Activated CD4-positive, alpha-beta T cell treated with anti-CD3 and anti-CD28 coated beads, Interleukin-2, Interleukin-6, amounts not matched to agents 100 ng/mL and 50 ng/mL, durations not matched to agents 16 hours and 8 hours (primary cell): ENCODE measurements around the gene STX12.
A peak's percentile ranks its signal among the peaks of the same experiment; 100 is the strongest.
"Not testable (repeated sequence)": the region's sequence is repeated elsewhere in the genome, so short reads cannot be mapped to it uniquely, and the experiment has no call there.

ENCODE experiments used
- DNase-seq: peaks from one replicate; pipeline ENCODE4 v3.0.0-alpha.2; 2020

The STX12 gene

DNA sequence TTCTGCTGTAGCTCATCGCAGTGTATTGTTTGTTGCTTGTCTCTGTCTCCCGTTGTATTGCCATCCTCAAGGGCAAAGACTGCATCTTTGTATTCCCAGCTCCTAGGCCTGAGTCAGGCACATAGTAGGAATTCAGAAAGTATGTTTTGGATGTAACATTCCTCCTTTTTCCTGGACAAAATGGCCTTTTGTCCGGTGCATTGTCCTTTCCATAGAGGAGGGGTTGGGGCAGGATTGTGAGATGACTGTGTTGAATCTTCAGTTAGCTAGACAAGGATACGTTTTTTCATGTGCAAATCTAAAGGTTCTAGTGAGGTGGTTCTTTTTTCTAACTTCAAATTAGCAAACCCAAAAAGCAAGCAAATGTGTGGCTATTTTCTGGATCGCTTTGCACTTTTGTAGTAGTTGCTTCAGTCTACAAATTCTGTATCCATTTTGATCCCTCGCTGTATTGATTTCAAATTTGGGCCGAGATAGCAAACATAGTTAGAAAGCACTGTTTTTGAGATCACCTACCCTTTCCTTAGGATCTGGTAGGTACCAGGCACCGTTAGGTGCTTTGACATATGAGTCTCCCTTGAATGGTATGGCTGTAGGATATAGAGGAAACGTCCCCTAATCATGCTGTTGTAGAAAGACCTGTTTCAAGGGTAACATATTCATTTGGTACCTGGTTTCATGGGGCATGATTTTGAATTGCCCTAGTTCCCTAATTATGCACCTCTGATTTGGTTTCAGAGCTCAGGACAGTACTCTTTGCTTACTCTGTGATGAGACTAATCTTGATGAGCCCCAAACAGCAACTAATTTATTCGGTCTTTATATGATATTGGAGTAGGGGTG lies 58.8 kb downstream of the STX12 start:
- no peak for DNase-seq

DNA sequence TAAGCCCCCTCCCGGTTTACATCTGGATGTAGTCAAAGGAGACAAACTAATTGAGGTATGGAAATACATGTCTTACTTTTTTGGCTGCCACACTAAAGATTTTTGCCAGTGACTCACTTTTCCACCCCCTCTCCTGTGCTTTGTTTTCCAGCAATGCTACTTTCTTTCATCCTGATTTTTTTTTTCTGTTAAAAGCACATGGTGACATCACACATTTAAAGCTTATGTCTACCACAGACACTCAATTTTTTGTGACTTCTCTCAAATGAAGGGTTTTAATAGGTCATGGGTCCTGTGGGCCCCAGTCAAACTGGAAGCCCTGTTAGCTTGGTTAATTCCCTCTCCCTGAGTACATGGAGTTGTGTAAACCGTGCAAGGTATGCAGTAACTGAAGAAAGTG lies 59.7 kb downstream of the STX12 start:
- no peak for DNase-seq

DNA sequence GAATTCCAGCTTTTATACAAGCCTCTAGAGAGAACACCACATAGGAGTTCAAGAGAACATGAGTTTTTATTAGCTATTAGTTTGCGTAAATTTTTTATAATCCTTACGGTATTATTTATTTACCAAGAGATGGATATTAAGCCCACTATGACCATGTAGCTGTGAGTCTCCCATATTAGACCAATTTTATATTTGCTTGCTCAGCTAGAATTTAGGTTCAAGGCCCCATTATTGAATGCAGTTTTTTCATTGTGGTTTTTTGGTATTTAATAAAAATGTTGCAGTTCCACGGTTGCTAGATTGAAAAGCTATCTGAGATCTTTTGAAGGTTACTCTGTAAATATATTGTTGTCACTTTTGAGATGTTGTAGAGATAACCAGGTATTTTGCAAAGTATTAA lies 60.5 kb downstream of the STX12 start:
- DNase-seq, result no peak

DNA sequence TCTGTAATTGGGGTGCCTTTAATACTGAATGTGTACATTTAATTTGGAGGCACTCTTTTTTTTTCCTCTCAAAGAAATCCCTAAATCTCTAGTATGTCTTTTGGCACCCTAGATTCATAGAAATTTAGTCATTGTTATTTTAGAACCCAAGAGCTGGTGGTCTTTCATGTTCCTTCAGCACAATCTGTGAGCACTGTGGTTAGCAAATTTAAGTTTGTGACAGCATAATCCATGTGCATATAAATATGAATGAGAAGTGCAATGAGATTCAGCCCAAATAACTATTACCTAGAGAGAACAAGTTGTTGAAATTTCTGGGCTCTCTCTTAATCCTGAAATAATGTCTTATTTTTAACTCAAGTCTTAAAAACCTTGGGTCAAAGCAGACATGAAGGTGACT lies 62.0 kb downstream of the STX12 start:
- DNase-seq, result no peak

DNA sequence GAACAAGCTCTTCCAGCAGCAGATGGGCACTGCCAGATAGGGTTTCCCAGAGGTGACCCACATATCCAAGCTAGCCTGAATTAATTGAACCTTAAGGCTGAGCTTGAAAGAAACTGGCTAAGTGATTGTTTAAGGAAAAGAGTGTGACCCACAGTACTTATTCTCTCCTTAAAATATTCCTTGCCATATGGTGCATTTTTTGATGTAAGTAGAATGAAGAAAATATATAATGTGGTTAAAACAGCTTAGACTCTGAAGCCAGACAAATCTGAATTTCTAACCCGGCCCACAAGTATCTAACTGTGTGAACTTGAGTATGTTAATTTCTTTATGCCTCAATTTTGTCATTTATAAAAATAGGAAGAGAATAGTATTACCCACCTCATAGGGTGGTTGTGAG lies 62.5 kb downstream of the STX12 start:
- no peak for DNase-seq

DNA sequence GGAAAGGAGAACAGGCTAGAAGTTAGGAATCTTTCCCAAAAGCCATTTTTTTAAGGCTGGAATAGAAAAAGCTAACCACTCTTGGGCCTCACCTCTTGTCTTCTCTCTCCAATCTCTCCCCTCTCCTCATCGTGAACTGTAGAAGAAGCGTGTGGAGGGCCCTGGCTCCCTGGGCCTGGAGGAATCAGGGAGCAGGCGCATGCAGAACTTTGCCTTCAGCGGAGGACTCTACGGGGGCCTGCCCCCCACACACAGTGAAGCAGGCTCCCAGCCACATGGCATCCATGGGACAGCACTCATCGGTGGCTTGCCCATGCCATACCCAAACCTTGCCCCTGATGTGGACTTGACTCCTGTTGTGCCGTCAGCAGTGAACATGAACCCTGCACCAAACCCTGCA lies 76.9 kb downstream of the STX12 start:
- DNase-seq, result no peak

DNA sequence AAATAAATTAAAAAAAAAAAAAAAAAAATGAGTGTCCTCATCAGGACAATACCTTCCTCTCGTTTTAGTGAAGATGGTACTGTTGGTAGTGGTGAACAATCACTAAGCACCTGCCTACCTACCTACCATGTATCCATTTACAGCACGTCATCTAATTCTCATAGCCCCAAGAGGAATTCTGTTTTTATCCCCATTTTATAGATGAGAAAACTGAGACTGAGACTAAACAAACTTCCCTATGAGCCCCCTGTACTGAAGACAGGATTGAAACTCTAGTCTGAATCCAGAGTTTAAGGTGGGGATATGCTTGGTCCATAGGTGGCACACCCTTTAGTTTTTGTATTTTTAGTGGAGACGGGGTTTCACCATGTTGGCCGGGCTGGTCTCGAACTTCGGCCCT lies 82.1 kb downstream of the STX12 start:
- DNase-seq, result no peak

DNA sequence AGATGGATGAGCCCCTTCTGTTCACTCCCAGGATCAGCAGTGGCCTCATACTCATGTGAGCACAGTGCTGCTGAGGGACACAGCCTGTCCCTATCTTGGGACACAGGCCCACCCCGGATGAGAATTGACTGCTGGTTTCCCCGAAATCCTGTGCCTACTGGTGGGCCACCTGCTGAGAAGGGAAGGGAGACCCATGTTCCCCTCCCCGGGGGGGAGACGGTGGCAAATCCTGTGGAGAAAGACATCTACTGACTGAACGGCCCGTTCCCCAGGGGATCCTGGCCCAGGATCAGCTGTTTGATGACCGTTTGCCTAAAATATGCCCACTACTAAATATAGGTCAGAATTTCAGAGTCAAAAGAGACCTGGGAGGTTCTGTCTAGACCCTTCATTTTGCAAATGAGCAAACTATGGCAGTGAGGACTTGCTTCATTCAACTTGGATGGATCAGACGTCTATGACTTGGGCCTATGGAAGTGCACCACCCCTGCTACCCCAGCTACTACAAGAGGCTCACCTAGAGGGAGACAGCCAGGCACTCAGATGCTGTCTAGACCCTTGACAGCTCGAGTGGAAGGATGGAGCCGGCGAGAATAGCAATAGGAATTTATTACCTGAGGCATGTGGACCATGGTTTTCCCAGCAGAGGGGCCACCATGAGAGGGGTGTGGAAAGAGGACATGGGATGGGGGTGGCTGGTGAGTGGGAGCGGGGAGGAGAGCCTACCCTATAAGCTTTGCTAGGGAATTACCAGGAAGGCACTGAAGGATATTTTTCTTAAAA lies 83.7 kb downstream of the STX12 start:
- DNase-seq, result no peak

DNA sequence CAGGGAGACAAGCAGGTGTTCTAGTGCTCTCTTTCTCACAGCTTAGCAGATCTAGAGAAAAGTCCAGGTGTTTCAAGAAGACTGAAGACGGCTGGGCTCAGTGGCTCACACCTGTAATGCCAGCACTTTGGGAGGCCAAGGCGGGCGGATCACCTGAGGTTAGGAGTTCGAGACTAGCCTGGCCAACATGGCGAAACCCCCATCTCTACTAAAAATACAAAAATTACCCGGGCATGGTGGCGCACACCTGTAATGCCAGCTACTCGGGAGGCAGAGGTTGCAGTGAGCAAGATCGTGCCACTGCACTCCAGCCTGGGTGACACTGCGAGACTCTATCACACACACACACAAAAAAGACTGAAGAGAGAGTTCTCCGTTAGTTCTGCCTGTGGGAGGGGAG lies 84.5 kb downstream of the STX12 start:
- not testable (repeated sequence) for DNase-seq

DNA sequence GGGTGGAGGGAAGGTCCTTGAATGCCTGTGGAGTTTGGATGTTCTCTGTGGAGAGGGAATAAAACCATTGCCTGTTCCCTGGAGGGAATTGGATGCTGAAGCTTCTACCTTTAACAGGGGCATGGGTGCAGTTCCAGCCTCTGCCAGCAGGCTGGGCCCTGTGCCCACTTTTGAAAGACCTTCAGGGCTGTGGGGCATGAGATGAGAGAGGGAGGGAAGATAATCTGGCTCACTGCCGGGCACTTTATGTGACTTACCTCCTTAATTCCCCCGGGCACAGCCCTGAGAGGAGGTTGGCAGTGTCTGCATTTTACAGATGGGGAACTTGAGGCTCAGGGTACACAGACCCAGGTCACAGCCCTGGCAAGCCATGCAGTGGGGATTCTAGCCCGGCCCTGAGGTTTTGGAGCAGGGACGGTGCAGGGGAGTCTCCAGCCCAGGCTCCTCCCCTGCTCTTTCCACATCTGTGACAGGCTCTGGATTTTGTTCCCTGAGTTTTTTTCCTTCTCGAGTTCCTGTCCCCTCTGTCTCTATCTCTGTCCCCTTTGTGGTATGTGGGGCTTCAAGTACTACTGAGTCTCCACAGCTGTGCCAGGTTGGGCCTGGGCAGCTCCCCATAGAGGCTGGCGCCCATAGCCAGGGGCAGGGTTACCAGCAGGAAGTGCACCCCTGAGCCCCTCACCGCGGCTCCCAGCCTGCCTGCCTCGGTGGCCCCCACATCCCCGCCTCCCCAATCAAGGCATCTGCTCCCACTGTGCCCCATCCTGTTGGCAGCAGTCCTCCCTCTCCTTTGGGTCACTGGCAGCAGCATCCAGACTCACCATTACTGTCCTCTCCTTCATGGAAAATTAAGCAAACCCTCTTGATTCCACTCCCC lies 85.3 kb downstream of the STX12 start:
- peak; percentile 84 for DNase-seq

DNA sequence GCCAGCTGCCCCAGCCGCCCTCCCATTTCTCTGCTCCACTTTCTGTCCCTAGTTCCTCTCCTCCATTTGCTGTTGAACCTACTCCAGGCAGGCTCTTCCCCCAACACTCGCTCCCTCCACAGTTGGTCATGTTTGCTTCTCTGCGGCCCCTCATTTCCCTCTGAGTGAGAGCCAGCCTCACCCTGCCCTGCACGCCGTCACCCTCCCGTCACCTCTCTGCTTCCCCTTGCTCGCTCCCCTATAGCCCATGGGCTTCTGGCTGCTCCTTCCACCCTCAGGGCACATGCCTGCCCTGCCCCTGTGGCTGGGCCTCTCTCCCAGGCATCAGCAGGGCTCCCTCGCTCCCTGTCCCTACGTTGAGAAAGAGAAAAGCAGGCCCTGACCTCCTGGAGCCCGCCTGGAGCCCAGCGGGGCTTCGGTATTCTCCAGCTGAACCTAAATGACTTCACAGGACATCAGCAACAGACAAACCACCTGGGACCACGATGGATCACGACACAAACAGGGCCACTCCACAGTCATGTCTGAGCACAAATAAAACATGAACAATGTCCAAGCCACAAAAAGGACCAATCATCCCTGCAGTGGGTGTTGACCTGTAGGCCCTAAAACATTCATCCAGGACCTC lies 86.0 kb downstream of the STX12 start:
- no peak for DNase-seq

DNA sequence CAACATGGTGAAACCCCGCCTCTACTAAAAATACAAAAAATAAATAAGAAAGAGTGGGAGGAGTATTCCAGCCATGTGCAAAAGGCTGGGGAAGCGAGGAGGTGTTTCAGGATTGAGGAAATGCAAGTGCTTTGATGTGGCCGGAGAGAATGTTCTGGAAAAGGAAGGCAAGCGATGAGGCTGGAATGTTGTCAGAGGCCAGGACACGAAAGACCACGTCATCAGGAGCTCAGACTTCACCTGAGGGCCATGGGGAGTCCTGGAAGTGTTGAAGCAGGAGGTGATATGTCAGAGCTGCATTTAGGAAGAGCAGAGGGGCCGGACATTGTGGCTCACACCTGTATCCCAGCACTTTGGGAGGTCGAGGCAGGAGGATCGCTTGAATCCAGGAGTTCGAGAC lies 88.4 kb downstream of the STX12 start:
- DNase-seq, result no peak

DNA sequence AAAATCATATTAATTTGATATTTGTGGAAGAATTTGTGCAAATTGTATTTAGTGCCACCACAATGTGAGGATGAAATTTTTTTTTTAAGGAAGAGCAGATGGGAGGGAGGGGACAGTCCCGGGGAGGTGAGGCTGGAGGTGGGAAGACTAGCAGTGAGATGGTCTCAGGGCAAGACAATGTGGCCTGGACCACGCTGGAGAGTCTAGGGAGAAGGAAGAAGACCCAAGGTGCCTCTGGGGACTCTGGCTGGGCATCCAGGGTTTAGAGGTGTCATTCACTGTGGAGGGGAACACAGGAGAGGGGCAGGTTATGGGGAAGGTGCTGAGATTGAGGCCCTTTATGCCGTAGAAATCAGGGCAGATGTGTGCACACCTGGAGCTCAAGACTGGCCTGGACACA lies 89.0 kb downstream of the STX12 start:
- DNase-seq, result no peak

DNA sequence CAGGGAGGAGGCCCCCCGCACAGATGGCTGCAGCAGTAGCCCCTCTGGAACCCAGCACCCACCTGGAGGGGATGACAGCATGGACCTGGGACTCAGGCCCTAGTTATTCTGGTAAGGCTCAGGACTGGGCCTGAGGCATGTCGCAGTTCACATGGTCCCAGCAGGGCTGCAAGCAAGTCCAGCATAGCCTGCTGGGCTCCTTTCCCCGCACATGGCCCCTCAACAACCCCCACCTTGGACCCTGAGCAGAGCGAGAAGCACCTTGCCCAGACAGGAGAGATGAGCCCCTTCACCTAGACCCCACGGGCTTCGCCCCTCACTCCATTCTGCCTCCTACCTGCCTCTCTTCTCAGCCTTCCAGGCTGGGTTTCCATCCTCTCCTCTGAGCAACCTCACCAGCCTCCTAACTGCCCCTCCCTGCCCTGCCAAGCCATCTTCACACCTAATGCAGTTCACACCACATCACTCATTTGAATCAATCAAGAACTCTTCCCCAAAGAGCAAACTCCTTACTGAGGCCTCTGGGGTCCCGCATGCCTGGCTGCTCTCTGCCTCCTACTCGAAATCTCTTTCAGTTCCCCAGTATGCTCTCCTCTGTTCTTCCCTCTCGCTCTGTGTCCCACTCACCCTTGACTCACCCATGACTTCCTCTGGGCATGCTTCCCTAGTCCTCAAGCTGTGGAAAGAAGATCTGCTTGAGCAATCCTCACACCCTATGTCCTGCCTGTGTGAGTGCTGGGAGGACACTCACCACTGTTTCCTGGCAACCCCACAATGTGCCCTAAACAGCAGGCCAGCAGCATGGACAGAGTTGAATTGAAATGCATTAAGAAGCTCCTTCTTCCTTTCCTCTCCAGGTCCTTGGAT lies 89.9 kb downstream of the STX12 start:
- no peak for DNase-seq

DNA sequence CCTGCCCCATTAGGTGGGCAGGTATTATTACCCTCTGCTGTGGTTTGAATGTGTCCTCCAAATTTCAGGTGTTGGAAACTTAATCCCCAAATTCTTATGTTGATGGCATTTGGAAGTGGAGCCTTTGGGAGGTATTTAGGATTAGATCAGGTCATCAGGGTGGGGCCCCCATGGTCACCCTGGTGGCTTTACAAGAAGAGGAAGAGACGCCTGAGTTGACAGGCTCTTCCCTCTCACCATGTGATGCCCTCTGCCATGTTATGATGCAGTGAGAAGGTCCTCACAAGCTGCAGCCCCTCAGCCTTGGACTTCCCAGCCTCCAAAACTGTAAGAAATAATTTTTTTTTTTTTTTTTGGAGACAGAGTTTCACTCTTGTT lies 90.5 kb downstream of the STX12 start:
- no peak for DNase-seq

DNA sequence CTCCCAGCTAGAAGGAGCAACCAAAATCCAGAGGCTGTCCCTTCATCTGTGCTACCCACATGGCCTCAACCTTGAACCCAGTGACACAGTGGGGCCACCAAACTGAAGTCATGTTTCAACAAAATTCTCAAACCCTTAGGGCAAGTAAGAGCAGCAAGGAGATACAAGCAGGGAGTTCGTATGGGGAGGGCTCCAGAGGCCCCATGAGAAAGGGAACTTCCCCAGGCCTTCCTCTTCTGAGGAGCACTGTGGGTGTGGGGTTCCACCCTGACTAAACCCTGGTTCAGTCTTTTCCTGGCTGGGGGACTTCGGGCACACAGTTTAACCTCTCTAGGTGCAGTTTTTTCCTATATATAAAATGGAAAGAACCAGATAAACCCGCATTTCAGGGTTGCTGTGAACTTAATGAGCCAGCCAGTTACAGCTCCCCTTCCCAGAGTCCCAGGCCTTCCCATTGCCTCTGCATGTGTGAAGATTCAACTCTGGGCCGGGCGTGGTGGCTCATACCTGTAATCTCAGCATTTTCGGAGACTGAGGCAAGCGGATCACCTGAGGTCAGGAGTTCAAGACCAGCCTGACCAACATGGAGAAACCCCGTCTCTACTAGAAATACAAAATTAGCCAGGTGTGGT lies 91.4 kb downstream of the STX12 start:
- peak; percentile 20 for DNase-seq

DNA sequence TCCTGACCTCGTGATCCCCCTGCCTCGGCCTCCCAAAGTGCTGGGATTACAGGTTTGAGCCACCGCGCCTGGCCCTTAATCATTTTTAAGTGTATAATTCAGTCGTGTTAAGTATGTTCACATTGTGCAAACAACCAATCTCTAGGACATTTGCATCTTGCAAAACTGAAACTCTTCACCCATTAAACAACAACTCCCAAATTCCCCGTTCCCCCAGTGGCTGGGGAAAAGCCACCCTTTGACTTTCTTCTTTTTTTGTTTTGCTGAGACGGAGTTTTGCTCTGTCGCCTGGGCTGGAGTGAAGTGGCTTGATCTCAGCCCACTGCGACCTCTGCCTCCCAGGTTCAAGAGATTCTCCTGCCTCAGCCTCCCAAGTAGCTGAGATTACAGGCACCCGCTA lies 92.8 kb downstream of the STX12 start:
- no peak for DNase-seq

DNA sequence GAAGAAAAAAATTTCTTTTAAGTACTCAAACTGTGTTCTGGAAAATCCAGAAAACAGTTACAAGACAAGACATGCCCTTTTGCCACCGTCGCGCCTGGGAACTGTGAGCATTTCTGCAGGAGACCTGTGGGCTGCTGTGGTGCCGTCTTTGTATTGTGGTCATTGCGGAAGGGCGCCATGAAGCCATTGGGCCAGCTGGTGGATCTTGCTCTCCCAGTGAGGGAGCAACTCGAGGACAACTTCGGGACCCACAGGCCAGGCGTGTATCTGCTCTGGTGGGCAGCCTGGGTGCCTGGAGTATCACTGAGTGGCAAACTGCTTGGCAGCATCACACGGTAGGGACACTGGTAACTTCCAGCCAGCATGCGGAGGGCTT lies 95.5 kb downstream of the STX12 start:
- DNase-seq, result no peak

DNA sequence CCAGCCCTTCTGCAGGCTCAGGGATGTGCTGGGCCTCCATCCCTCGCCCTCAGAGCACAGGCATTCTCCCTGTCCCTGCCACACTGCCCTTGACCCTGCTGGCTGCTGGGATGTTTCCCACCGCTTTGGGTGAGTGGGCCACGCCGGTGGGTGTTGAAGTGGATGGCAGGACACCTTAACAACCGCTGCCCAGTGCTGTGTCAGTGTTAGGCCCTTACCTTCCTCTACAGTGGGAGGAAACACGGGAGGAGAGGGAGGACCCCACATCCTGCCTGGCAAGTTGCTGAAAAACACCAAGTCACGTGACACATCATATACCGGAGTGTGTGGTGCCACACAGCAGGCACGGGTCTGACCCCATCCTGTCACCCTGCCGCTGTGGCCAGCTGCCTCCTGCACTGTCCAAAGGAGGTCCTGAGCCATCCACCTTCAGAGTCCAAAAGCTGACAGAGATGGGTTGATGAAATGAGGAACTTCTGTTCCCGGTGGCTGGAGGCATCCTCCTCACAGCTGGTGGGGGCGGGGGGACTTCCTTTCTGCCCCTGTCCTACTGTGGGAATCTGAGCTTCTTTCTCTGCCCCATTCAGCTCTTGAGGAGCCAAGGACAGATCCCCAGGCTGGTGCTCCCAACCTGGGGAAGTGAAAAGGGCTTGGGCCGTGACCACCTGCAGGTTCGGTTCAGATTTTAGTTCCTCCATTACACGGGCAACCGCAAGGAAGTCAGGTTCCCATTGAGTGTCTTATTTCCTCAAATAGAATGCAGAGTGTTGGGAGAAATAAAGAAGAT lies 96.1 kb downstream of the STX12 start:
- DNase-seq, result peak; percentile 83

DNA sequence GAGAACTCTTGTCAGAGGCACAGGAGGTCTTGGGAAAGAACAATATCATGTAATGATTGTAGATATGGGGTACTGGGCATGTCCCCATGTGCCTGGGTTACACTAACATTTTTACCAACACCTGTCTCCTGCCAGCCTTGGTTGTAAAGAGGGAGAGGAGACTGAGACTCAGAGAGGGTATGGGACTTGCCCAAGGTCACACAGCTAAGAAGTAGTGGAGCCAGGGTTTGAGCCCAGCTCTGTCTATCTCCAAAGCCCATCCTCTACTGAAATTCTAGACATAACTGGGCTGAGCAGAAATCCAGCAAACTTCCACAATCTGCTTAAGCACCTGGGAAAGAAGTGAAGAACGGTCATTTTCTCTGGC lies 96.7 kb downstream of the STX12 start:
- no peak for DNase-seq

DNA sequence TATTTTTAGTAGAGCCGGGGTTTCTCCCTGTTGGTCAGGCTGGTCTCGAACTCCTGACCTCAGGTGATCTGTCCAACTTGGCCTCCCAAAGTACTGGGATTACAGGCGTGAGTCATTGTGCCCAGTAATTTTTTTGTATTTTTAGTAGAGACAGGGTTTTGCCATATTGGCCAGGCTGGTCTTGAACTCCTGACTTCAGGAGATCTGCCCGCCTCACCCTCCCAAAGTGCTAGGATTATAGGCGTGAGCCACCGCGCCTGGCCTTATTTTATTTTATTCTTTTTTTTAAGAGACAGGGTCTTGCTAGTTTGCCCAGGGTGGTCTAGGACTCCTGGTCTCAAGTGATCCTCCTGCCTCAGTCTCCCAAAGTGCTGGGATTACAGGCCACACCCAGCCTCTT lies 98.1 kb downstream of the STX12 start:
- DNase-seq, result not testable (repeated sequence)
